ENCODE results near the gene ANKRD39.
"Not testable (repeated sequence)": the region's sequence is repeated elsewhere in the genome, so short reads cannot be mapped to it uniquely, and the experiment has no call there.

ANKRD39 gene

GRCh38 chr2:96873651-96874096, 15.9 kb upstream of the ANKRD39 start:
- DNase-seq = peak in 13 of 51 donors; percentile 26 to 51 (median 35)

GRCh38 chr2:96872591-96873349, 15.0 kb upstream of the ANKRD39 start:
- DNase-seq = no peak

- peak in 18 of 51 donors; percentile 35 to 79 (median 55) for DNase-seq
Measured at GRCh38 chr2:96870626-96871255, 12.9 kb upstream of the ANKRD39 start.

GRCh38 chr2:96869822-96870625, 12.2 kb upstream of the ANKRD39 start, which contains the start of gene SEMA4C:
TSS of gene SEMA4C (minus strand) at chr2:96870080. CDS start at chr2:96867886, 2,194 bp downstream.
- DNase-seq = peak in 44 of 51 donors; percentile 32 to 84 (median 70)

GRCh38 chr2:96869281-96869821, 11.5 kb upstream of the ANKRD39 start:
- peak in 38 of 51 donors; percentile 39 to 86 (median 73) for DNase-seq

GRCh38 chr2:96868555-96869280, 10.9 kb upstream of the ANKRD39 start:
- peak in 44 of 51 donors; percentile 36 to 87 (median 71) for DNase-seq

- DNase-seq = peak in 3 of 51 donors; percentile 30 to 62 (median 59)
Measured at GRCh38 chr2:96867756-96868554, 10.1 kb upstream of the ANKRD39 start.

- DNase-seq = peak in 2 of 51 donors; percentile 16 to 31
Measured at GRCh38 chr2:96866986-96867755, 9.4 kb upstream of the ANKRD39 start.

- DNase-seq = no peak
Measured at GRCh38 chr2:96866586-96866985, 8.8 kb upstream of the ANKRD39 start.

- DNase-seq = no peak
Measured at GRCh38 chr2:96866149-96866548, 8.3 kb upstream of the ANKRD39 start.

GRCh38 chr2:96865654-96866053, 7.8 kb upstream of the ANKRD39 start:
- no peak for DNase-seq

GRCh38 chr2:96864343-96865091, 6.7 kb upstream of the ANKRD39 start:
- no peak for DNase-seq

GRCh38 chr2:96863575-96864342, 5.9 kb upstream of the ANKRD39 start:
- DNase-seq = no peak

GRCh38 chr2:96863056-96863455, 5.2 kb upstream of the ANKRD39 start:
- not testable (repeated sequence) for DNase-seq

GRCh38 chr2:96861074-96861473, 3.3 kb upstream of the ANKRD39 start:
- DNase-seq = no peak

- peak in 1 of 51 donors; percentile 19 for DNase-seq
Measured at GRCh38 chr2:96860065-96861029, 2.5 kb upstream of the ANKRD39 start.

Measured in hypothalamus (tissue), 51 donors.